Gastroesophageal sphincter (tissue), 4 donors: ENCODE results near the gene KLHL29. TPM values are rescaled to one million over a fixed set of nuclear protein-coding genes. Genes with fewer than 3 reads are reported as not detected.

ENCODE experiments used
- ATAC-seq: fragments of 150-250 bp; one replicate; pipeline ENCODE4 v1.9.1; 2016; ENCODE audit warnings: mild to moderate bottlenecking, moderate library complexity
- H3K27ac ChIP-seq, 4 donors: fragments of 200-600 bp; sonication (generic) in 3 of 4; 1 replicate in 3 of 4; 2 replicates in 1 of 4; pipeline ENCODE4 v1.5.1; 2016 to 2019
- H3K27me3 ChIP-seq: fragments of 200-600 bp; sonication (generic); one replicate; pipeline ENCODE4 v1.5.1; 2019
- H3K36me3 ChIP-seq, 2 donors: fragments of 200-600 bp; sonication (generic); one replicate each; pipeline ENCODE4 v1.5.1; 2019; ENCODE audit warnings: control low read depth in 1 of 2
- H3K4me1 ChIP-seq, 3 donors: fragments of 200-600 bp; sonication (generic); 1 replicate in 2 of 3; 2 replicates in 1 of 3; pipeline ENCODE4 v1.5.1; 2016 to 2019; ENCODE audit warnings: control low read depth in 2 of 3
- H3K4me3 ChIP-seq, 2 donors: fragments of 200-600 bp; sonication (generic); one replicate each; pipeline ENCODE4 v1.5.1; 2019; ENCODE audit warnings: mild to moderate bottlenecking in 1 of 2, moderate library complexity in 1 of 2
- H3K9me3 ChIP-seq, 3 donors: fragments of 200-600 bp; sonication (generic); one replicate each; pipeline ENCODE4 v1.5.1; 2017 to 2019; ENCODE audit warnings: control low read depth in 2 of 3
- CTCF ChIP-seq, 4 experiments: fragments of 200-600 bp in 2 of 4; fragments of 450-650 bp in 2 of 4; sonication (generic) in 1 of 4; IDR thresholded peaks; one replicate each; pipeline ENCODE4 v1.5.1; 2017 to 2019; ENCODE audit warnings: antibody characterized with exemption in 4 of 4, mild to moderate bottlenecking in 2 of 4, moderate library complexity in 2 of 4
- EP300 ChIP-seq: sonication (generic); formaldehyde crosslinking; IDR thresholded peaks from one replicate; pipeline ENCODE4 v1.6.1; 2017; ENCODE audit warnings: antibody characterized with exemption, mild to moderate bottlenecking
- POLR2A ChIP-seq, 2 donors: fragments of 450-650 bp; IDR thresholded peaks; one replicate each; pipeline ENCODE4 v1.6.1; 2017; ENCODE audit warnings: antibody characterized with exemption in 2 of 2, mild to moderate bottlenecking in 2 of 2, moderate library complexity in 1 of 2
- POLR2AphosphoS5 ChIP-seq: sonication (generic); formaldehyde crosslinking; IDR thresholded peaks from one replicate; pipeline ENCODE4 v1.6.1; 2017; ENCODE audit warnings: antibody characterized with exemption
- WGBS, 2 donors: methylation state at CpG; one replicate each; pipeline ENCODE4 v1.1.5; 2018; ENCODE audit warnings: low coverage in 1 of 2; 5-methylcytosine and 5-hydroxymethylcytosine counted together
- total RNA-seq, 4 donors: library from RNA; depleted of rRNA; stranded (reverse); fragments of >200 nt; gene quantifications; one replicate each; pipeline ENCODE4 v1.1.0, GENCODE V29; 2016

The KLHL29 gene
- total RNA-seq, 4 donors from 2014 or later = 15.2 to 31.5 (median 24.2) TPM

- Histone ChIP-seq H3K27me3 (no peaks in the 10 kb centered on the region), H3K27ac (peak overlapping the region in 3 of 4 donors; percentile 33 to 92 (median 60))
Observed at GRCh38 chr2:23518481-23519333, 133.7 kb downstream of the KLHL29 start.

DNA sequence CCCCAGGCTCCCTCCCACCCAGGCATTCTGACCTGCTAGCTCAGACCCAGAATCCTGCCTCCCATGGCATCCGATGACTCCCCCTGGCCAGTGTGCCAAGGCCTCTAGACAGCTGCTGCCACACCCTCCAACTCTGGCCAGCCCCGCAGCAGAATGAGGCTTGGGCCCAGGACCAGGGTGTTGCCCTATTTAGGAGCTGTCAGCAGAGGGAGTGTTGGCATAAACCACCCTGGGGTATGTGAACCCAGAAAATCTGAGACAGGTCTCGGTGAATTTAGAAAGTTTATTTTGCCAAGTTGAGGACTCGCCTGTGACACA lies 134.3 kb downstream of the KLHL29 start:
- no peaks in the 10 kb centered on the region for H3K27me3 ChIP-seq
- H3K27ac ChIP-seq = peak overlapping the region in 3 of 4 donors; percentile 56 to 92 (median 60)
- H3K4me1 ChIP-seq = peaks cover 8 to 67% (median 25%) of the 10 kb centered on the region in 3 donors
- no peaks in the 10 kb centered on the region for H3K9me3 ChIP-seq
- no peak for ATAC-seq
- TF ChIP-seq CTCF (IDR thresholded peaks at IDR 0.05) = peak in 1 of 4 experiments; percentile 41
- TF ChIP-seq EP300 = no peak
- TF ChIP-seq POLR2A (IDR thresholded peaks at IDR 0.05) = no peak
- H3K36me3 ChIP-seq = no peaks in the 10 kb centered on the region
- H3K4me3 ChIP-seq = no peak overlapping the region
- WGBS, 2 donors = 80 to 100% methylated on average over 1 of the region's 4 CpGs

More at GRCh38 chr2:23518481-23519333, 133.7 kb downstream of the KLHL29 start:
- no peak overlapping the region for H3K4me3 ChIP-seq
- WGBS, 2 donors = 92 to 94% methylated on average over 4 to 6 of the region's 13 CpGs
- no peak for ATAC-seq
- peaks cover 4 to 67% (median 24%) of the 10 kb centered on the region in 3 donors for H3K4me1 ChIP-seq
- no peaks in the 10 kb centered on the region for H3K9me3 ChIP-seq
- H3K36me3 ChIP-seq = no peaks in the 10 kb centered on the region
- no peak for TF ChIP-seq CTCF (IDR thresholded peaks at IDR 0.05)
- no peak for TF ChIP-seq POLR2AphosphoS5
- no peak for TF ChIP-seq POLR2A (IDR thresholded peaks at IDR 0.05)
- no peak for TF ChIP-seq EP300

GRCh38 chr2:23520256-23520655 lies 135.3 kb downstream of the KLHL29 start:
- no peak for ATAC-seq
- H3K36me3 ChIP-seq = no peaks in the 10 kb centered on the region
- peaks cover 13 to 71% (median 32%) of the 10 kb centered on the region in 3 donors for H3K4me1 ChIP-seq
- H3K27ac ChIP-seq = peak overlapping the region in 3 of 4 donors; percentile 56 to 92 (median 60)
- H3K9me3 ChIP-seq = no peaks in the 10 kb centered on the region
- H3K27me3 ChIP-seq = no peaks in the 10 kb centered on the region
- TF ChIP-seq POLR2AphosphoS5 (no peak), EP300 (no peak), CTCF (IDR thresholded peaks at IDR 0.05) (no peak), POLR2A (IDR thresholded peaks at IDR 0.05) (no peak)
- 50 to 87% methylated on average over 1 to 3 of the region's 5 CpGs for WGBS, 2 donors
- no peak overlapping the region for H3K4me3 ChIP-seq

DNA sequence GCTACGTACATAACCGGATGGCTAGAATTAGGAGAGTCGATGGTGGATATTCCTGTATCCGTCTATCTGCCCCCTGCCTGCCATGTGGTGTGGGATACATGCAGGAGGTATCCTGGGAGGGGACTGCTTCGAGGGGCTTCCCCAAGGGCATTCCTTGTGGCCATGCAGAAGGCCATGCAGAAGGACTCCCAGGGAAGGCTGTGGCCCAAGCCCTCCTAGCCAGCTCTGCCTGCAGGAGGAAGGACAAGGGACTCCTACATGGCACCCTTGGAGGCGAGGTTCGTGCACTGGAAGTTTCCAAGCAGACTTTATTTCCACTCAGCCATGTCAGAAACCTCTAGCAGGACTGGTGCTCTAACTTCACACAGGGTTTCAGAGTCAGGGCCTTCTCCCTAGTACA lies 136.1 kb downstream of the KLHL29 start:
- no peaks in the 10 kb centered on the region for H3K36me3 ChIP-seq
- H3K4me3 ChIP-seq = no peak overlapping the region
- no peaks in the 10 kb centered on the region for H3K27me3 ChIP-seq
- H3K4me1 ChIP-seq = peaks cover 13 to 79% (median 35%) of the 10 kb centered on the region in 3 donors
- no peak for ATAC-seq
- no CpG with 5 or more reads among the region's 7 CpGs for WGBS, 2 donors
- peak overlapping the region in 2 of 4 donors; percentile 28 to 92 for H3K27ac ChIP-seq
- no peaks in the 10 kb centered on the region for H3K9me3 ChIP-seq
- no peak for TF ChIP-seq POLR2A (IDR thresholded peaks at IDR 0.05)
- TF ChIP-seq EP300 = no peak
- TF ChIP-seq CTCF (IDR thresholded peaks at IDR 0.05) = no peak
- TF ChIP-seq POLR2AphosphoS5 = no peak
